Measurements from ENCODE around the gene SYTL4. TPM values are rescaled to one million over a fixed set of nuclear protein-coding genes. Genes with fewer than 3 reads are reported as not detected.

Gene SYTL4
- polyA plus RNA-seq, 2 donors: 6.2 to 6.7 TPM

GRCh38 chrX:100643956-100644860 is 87.7 kb downstream of the SYTL4 start, which contains the start of gene SRPX2:
SRPX2 (plus strand) TSS chrX:100644199; CDS start chrX:100646323, 2,124 bp downstream.
- 26 to 43% methylated on average over 11 of the region's 11 CpGs for WGBS, 2 donors
- Histone ChIP-seq H3K27me3 (ENCODE audit: control insufficient read depth in 1 of 2, insufficient read depth in 2 of 2, low read length in 2 of 2) (no peaks in the 10 kb centered on the region), H3K4me1 (ENCODE audit: control insufficient read depth in 2 of 2, insufficient read depth in 2 of 2, low read length in 1 of 2) (no peaks in the 10 kb centered on the region), H3K9me3 (ENCODE audit: control insufficient read depth in 2 of 2, insufficient read depth in 1 of 2, low read depth in 1 of 2, low read length in 1 of 2) (no peaks in the 10 kb centered on the region), H3K27ac (ENCODE audit: low read depth in 2 of 2, low read length in 1 of 2) (peak within 1 kb of the TSS; percentile 79 to 95), H3K36me3 (ENCODE audit: control insufficient read depth in 2 of 2, insufficient read depth in 2 of 2, low read length in 1 of 2) (no peaks in the 10 kb centered on the region), H3K4me3 (ENCODE audit: low read depth in 1 of 2, low read length in 2 of 2) (peak within 1 kb of the TSS; percentile 37 to 45)

- Histone ChIP-seq H3K27me3 (ENCODE audit: control insufficient read depth in 1 of 2, insufficient read depth in 2 of 2, low read length in 2 of 2) (no peaks in the 10 kb centered on the region), H3K27ac (ENCODE audit: low read depth in 2 of 2, low read length in 1 of 2) (peak overlapping the region; percentile 79 to 95), H3K36me3 (ENCODE audit: control insufficient read depth in 2 of 2, insufficient read depth in 2 of 2, low read length in 1 of 2) (no peaks in the 10 kb centered on the region), H3K4me1 (ENCODE audit: control insufficient read depth in 2 of 2, insufficient read depth in 2 of 2, low read length in 1 of 2) (no peaks in the 10 kb centered on the region), H3K9me3 (ENCODE audit: control insufficient read depth in 2 of 2, insufficient read depth in 1 of 2, low read depth in 1 of 2, low read length in 1 of 2) (no peaks in the 10 kb centered on the region), H3K4me3 (ENCODE audit: low read depth in 1 of 2, low read length in 2 of 2) (no peak overlapping the region)
- 53 to 82% methylated on average over 11 of the region's 11 CpGs for WGBS, 2 donors
Observed at GRCh38 chrX:100643212-100643611, 88.7 kb downstream of the SYTL4 start.

GRCh38 chrX:100642290-100642689 is 89.6 kb downstream of the SYTL4 start:
- H3K4me3 ChIP-seq (ENCODE audit: low read depth in 1 of 2, low read length in 2 of 2): no peak overlapping the region
- H3K36me3 ChIP-seq (ENCODE audit: control insufficient read depth in 2 of 2, insufficient read depth in 2 of 2, low read length in 1 of 2): no peaks in the 10 kb centered on the region
- WGBS, 2 donors: 42 to 45% methylated on average over 3 of the region's 3 CpGs
- H3K9me3 ChIP-seq (ENCODE audit: control insufficient read depth in 2 of 2, insufficient read depth in 1 of 2, low read depth in 1 of 2, low read length in 1 of 2): no peaks in the 10 kb centered on the region
- H3K4me1 ChIP-seq (ENCODE audit: control insufficient read depth in 2 of 2, insufficient read depth in 2 of 2, low read length in 1 of 2): no peaks in the 10 kb centered on the region
- no peaks in the 10 kb centered on the region for H3K27me3 ChIP-seq (ENCODE audit: control insufficient read depth in 1 of 2, insufficient read depth in 2 of 2, low read length in 2 of 2)
- H3K27ac ChIP-seq (ENCODE audit: low read depth in 2 of 2, low read length in 1 of 2): no peak overlapping the region

- no peaks in the 10 kb centered on the region for H3K4me1 ChIP-seq (ENCODE audit: control insufficient read depth in 2 of 2, insufficient read depth in 2 of 2, low read length in 1 of 2)
- H3K27me3 ChIP-seq (ENCODE audit: control insufficient read depth in 1 of 2, insufficient read depth in 2 of 2, low read length in 2 of 2): no peaks in the 10 kb centered on the region
- H3K27ac ChIP-seq (ENCODE audit: low read depth in 2 of 2, low read length in 1 of 2): peak within 1 kb of the TSS; percentile 47 to 52
Observed at GRCh38 chrX:100636321-100636991, 95.5 kb downstream of the SYTL4 start, which contains the start of gene TSPAN6. TSPAN6 (minus strand) TSS chrX:100636806; CDS start chrX:100636694, 112 bp downstream.

GRCh38 chrX:100635989-100636320 is 96.0 kb downstream of the SYTL4 start:
- Histone ChIP-seq H3K4me3 (ENCODE audit: low read depth in 1 of 2, low read length in 2 of 2) (peak overlapping the region; percentile 56 to 62), H3K9me3 (ENCODE audit: control insufficient read depth in 2 of 2, insufficient read depth in 1 of 2, low read depth in 1 of 2, low read length in 1 of 2) (no peaks in the 10 kb centered on the region), H3K27ac (ENCODE audit: low read depth in 2 of 2, low read length in 1 of 2) (peak overlapping the region in 1 of 2 donors; percentile 47), H3K36me3 (ENCODE audit: control insufficient read depth in 2 of 2, insufficient read depth in 2 of 2, low read length in 1 of 2) (no peaks in the 10 kb centered on the region), H3K27me3 (ENCODE audit: control insufficient read depth in 1 of 2, insufficient read depth in 2 of 2, low read length in 2 of 2) (no peaks in the 10 kb centered on the region), H3K4me1 (ENCODE audit: control insufficient read depth in 2 of 2, insufficient read depth in 2 of 2, low read length in 1 of 2) (no peaks in the 10 kb centered on the region)
- whole genome bisulfite sequencing, 2 donors: 18 to 39% methylated on average over 8 of the region's 8 CpGs

More at GRCh38 chrX:100636321-100636991, 95.5 kb downstream of the SYTL4 start, which contains the start of gene TSPAN6:
- WGBS, 2 donors: 5 to 28% methylated on average over 51 of the region's 51 CpGs
- no peaks in the 10 kb centered on the region for H3K36me3 ChIP-seq (ENCODE audit: control insufficient read depth in 2 of 2, insufficient read depth in 2 of 2, low read length in 1 of 2)
- H3K4me3 ChIP-seq (ENCODE audit: low read depth in 1 of 2, low read length in 2 of 2): peak within 1 kb of the TSS; percentile 56 to 62
- H3K9me3 ChIP-seq (ENCODE audit: control insufficient read depth in 2 of 2, insufficient read depth in 1 of 2, low read depth in 1 of 2, low read length in 1 of 2): no peaks in the 10 kb centered on the region

- WGBS, 2 donors: 56 to 65% methylated on average over 5 of the region's 5 CpGs
- no peaks in the 10 kb centered on the region for H3K36me3 ChIP-seq (ENCODE audit: control insufficient read depth in 2 of 2, insufficient read depth in 2 of 2, low read length in 1 of 2)
- no peaks in the 10 kb centered on the region for H3K27me3 ChIP-seq (ENCODE audit: control insufficient read depth in 1 of 2, insufficient read depth in 2 of 2, low read length in 2 of 2)
- H3K27ac ChIP-seq (ENCODE audit: low read depth in 2 of 2, low read length in 1 of 2): no peak overlapping the region
- H3K4me1 ChIP-seq (ENCODE audit: control insufficient read depth in 2 of 2, insufficient read depth in 2 of 2, low read length in 1 of 2): no peaks in the 10 kb centered on the region
- no peaks in the 10 kb centered on the region for H3K9me3 ChIP-seq (ENCODE audit: control insufficient read depth in 2 of 2, insufficient read depth in 1 of 2, low read depth in 1 of 2, low read length in 1 of 2)
- H3K4me3 ChIP-seq (ENCODE audit: low read depth in 1 of 2, low read length in 2 of 2): peak overlapping the region in 1 of 2 donors; percentile 56
Observed at GRCh38 chrX:100635040-100635439, 96.9 kb downstream of the SYTL4 start.

- Histone ChIP-seq H3K4me3 (ENCODE audit: low read depth in 1 of 2, low read length in 2 of 2) (no peak overlapping the region), H3K36me3 (ENCODE audit: control insufficient read depth in 2 of 2, insufficient read depth in 2 of 2, low read length in 1 of 2) (no peaks in the 10 kb centered on the region), H3K4me1 (ENCODE audit: control insufficient read depth in 2 of 2, insufficient read depth in 2 of 2, low read length in 1 of 2) (no peaks in the 10 kb centered on the region), H3K9me3 (ENCODE audit: control insufficient read depth in 2 of 2, insufficient read depth in 1 of 2, low read depth in 1 of 2, low read length in 1 of 2) (no peaks in the 10 kb centered on the region), H3K27me3 (ENCODE audit: control insufficient read depth in 1 of 2, insufficient read depth in 2 of 2, low read length in 2 of 2) (no peaks in the 10 kb centered on the region), H3K27ac (ENCODE audit: low read depth in 2 of 2, low read length in 1 of 2) (no peak overlapping the region)
- 65 to 78% methylated on average over 5 of the region's 5 CpGs for WGBS, 2 donors
Observed at GRCh38 chrX:100625985-100626491, 105.9 kb downstream of the SYTL4 start.

Other genes with a start within 250 kb of the SYTL4 start
- gene TNMD, start 147.2 kb downstream of the SYTL4 start, polyA plus RNA-seq: under 1 TPM in 1 of 2 donors, not detected in 1; 0.33 TPM
- 10 to 100 TPM; 50.1 to 55.4 TPM for gene TSPAN6, start 95.3 kb downstream of the SYTL4 start, polyA plus RNA-seq
- 10 to 100 TPM; 16.0 to 39.7 TPM for gene SRPX2, start 87.9 kb downstream of the SYTL4 start, polyA plus RNA-seq
- gene CSTF2, start 88.3 kb upstream of the SYTL4 start, polyA plus RNA-seq: 10 to 100 TPM; 12.1 to 21.5 TPM
- gene NOX1, start 142.2 kb upstream of the SYTL4 start, polyA plus RNA-seq: under 1 TPM; 0.02 to 0.10 TPM
- 1 to 10 TPM; 1.5 to 2.6 TPM for gene XKRX, start 196.8 kb upstream of the SYTL4 start, polyA plus RNA-seq
- gene ARL13A, start 237.6 kb upstream of the SYTL4 start, polyA plus RNA-seq: not detected